ENCODE data around the gene SLC9A9.

- TF ChIP-seq POLR2AphosphoS5 (IDR thresholded peaks at IDR 0.05) (no peak), CTCF (IDR thresholded peaks at IDR 0.05) (no peak)
Observed at GRCh38 chr3:143469159-143469558, 379.1 kb downstream of the SLC9A9 start.
